Fibroblast of mammary gland (primary cell): ENCODE results near the gene MTUS2.

Experiments
- DNase-seq: peaks from one replicate; pipeline ENCODE4 v3.0.0-alpha.2; 2010; ENCODE audit warnings: low read depth
- H3K4me3 ChIP-seq: 2 replicates; pipeline ENCODE4 v1.5.1; 2011; ENCODE audit warnings: low read depth, mild to moderate bottlenecking, low read length, moderate library complexity; ENCODE audit not compliant: control insufficient read depth
- CTCF ChIP-seq: conservative IDR thresholded peaks from 2 replicates; pipeline ENCODE4 v1.5.1; 2011; ENCODE audit warnings: low read depth, low read length, inconsistent platforms; ENCODE audit not compliant: control insufficient read depth, insufficient read depth

MTUS2 gene

GRCh38 chr13:29474991-29475390 lies 654.9 kb downstream of the MTUS2 start:
- H3K4me3 ChIP-seq: no peak overlapping the region
- DNase-seq: peak; percentile 88
- no peak for TF ChIP-seq CTCF

- no peak for DNase-seq
- no peak overlapping the region for H3K4me3 ChIP-seq
- TF ChIP-seq CTCF: no peak
Observed at GRCh38 chr13:29476046-29476445, 655.9 kb downstream of the MTUS2 start.

- H3K4me3 ChIP-seq: no peak overlapping the region
- DNase-seq: no peak
Observed at GRCh38 chr13:29479716-29480492, 659.8 kb downstream of the MTUS2 start.

GRCh38 chr13:29480893-29481525 lies 660.9 kb downstream of the MTUS2 start:
- DNase-seq: no peak
- no peak overlapping the region for H3K4me3 ChIP-seq
- TF ChIP-seq CTCF: no peak

More at GRCh38 chr13:29479716-29480492, 659.8 kb downstream of the MTUS2 start:
- TF ChIP-seq CTCF: no peak

- no peak overlapping the region for H3K4me3 ChIP-seq
- no peak for TF ChIP-seq CTCF
- DNase-seq: no peak
Observed at GRCh38 chr13:29481603-29482002, 661.5 kb downstream of the MTUS2 start.

GRCh38 chr13:29482504-29482903 lies 662.4 kb downstream of the MTUS2 start:
- TF ChIP-seq CTCF: no peak
- H3K4me3 ChIP-seq: no peak overlapping the region
- DNase-seq: no peak
